Measurements from ENCODE around the gene PMM2. TPM values are rescaled to one million over a fixed set of nuclear protein-coding genes. Genes with fewer than 3 reads are reported as not detected.

The PMM2 gene
- total and polyA plus RNA-seq, 9 of the 15 experiments (the other 6 are each of a cell fraction or from before 2014, with no cell fraction given): 5.6 to 42.7 (median 25.9) TPM

GRCh38 chr16:8890549-8890921 is 92.9 kb downstream of the PMM2 start (continued):
- TF ChIP-seq CC2D1A (IDR thresholded peaks at IDR 0.05) (no peak), MAFG (tag; conservative IDR thresholded peaks at IDR 0.05) (no peak), CBX8 (IDR thresholded peaks at IDR 0.05; ENCODE audit: borderline replicate concordance, extremely low read depth, low read depth, low read length, poor library complexity, severe bottlenecking) (no peak), PCBP2 (IDR thresholded peaks at IDR 0.05; ENCODE audit: low read depth, low read length, poor library complexity, severe bottlenecking) (no peak), HNRNPLL (IDR thresholded peaks at IDR 0.05; ENCODE audit: low read depth, low read length, poor library complexity, severe bottlenecking) (no peak), ZNF140 (CRISPR knock-in tag; IDR thresholded peaks at IDR 0.05) (no peak), ZNF175 (CRISPR knock-in tag; IDR thresholded peaks at IDR 0.05; ENCODE audit: low read depth) (no peak), MEF2A (IDR thresholded peaks at IDR 0.05; ENCODE audit: control insufficient read depth, low read depth, low read length) (no peak), STAG1 (CRISPR knock-in tag; IDR thresholded peaks at IDR 0.05; ENCODE audit: borderline replicate concordance) (no peak), ATF1 (CRISPR knock-in tag; IDR thresholded peaks at IDR 0.05) (no peak), ATF1 (tag; IDR thresholded peaks at IDR 0.05) (no peak)

DNA sequence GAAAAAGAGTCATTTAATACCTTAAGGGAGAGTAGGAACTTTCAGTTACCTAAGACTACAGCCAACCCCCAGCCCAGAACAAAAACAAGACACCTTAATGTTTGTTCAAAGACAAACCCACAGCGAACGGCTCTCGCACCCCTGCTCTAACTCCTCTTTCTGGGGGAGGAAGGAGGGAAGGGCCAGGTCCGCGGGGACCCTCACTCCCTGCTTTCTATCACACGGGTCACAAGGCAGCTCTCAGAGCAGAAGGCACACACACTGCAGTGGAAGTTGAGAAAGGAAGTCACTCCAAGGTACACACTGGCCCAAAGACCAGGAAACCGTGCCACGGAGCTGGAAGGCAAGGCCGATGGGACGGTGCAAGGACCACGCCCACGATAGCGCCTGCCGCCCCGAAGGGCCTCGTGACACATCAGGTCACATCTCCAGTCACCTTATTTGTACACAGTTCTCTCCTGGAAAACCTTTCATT is 94.5 kb downstream of the PMM2 start:
- WGBS (ENCODE audit: insufficient coverage, low coverage, missing lambda C conversion rate): 94% methylated on average over 13 of the region's 16 CpGs
- intact Hi-C loops (cut with micrococcal nuclease) (no loop called here), in situ Hi-C loops (cut with MboI) (no loop called here)
- H3K4me3 ChIP-seq: no peak overlapping the region
- H3K4me2 ChIP-seq (ENCODE audit: insufficient read depth, low read length): no peak overlapping the region
- ChIA-PET CTCF (ENCODE audit: low intra/inter-chr PET ratio) (no interaction called here), POLR2A (interaction anchor here (1.1 kb wide), 1 partner anchor 16 kb away, joined by 3 read pairs; no protein-coding TSS in a partner anchor)
- H3K27ac ChIP-seq (ENCODE audit: extremely low read depth, low read depth, low read length): no peak overlapping the region
- no peaks in the 10 kb centered on the region for H3K79me2 ChIP-seq (ENCODE audit: control insufficient read depth, insufficient read depth, low read length)
- no peaks in the 10 kb centered on the region for H3K27me3 ChIP-seq (ENCODE audit: control insufficient read depth in 2 of 2, insufficient read depth in 2 of 2, low read length in 2 of 2)
- BruUV-seq (replicated peaks): no TSS peak
- H3K9ac ChIP-seq (ENCODE audit: insufficient read depth in 1 of 2, low read depth in 2 of 2, low read length in 2 of 2): no peak overlapping the region
- H3K4me1 ChIP-seq (replicated peaks in 1 of 2; ENCODE audit: control insufficient read depth in 2 of 2, insufficient read depth in 2 of 2, low read length in 2 of 2): peaks cover 0 to 22% of the 10 kb centered on the region in 2 experiments; a peak in 3 of 5 replicates
- H3K9me1 ChIP-seq (ENCODE audit: control insufficient read depth, insufficient read depth, low read length): peaks cover 4% of the 10 kb centered on the region
- no peak overlapping the region for H2AFZ ChIP-seq (ENCODE audit: low read depth, low read length)
- peaks cover 10% of the 10 kb centered on the region; the same call in 1 of the 2 replicates for H4K20me1 ChIP-seq (replicated peaks; ENCODE audit: control insufficient read depth, insufficient read depth, low read length)
- peaks cover 78% of the 10 kb centered on the region; the same call in 2 of the 3 replicates for H3K36me3 ChIP-seq (ENCODE audit: control insufficient read depth, insufficient read depth, low read length)
- DNase-seq (ENCODE audit: extremely low read depth in 1 of 4, low spot score in 3 of 4) (no peak), FAIRE-seq (no peak), ATAC-seq (no peak)
- H3K9me3 ChIP-seq (replicated peaks; ENCODE audit: control insufficient read depth, insufficient read depth, low read depth, low read length): no peaks in the 10 kb centered on the region
- TF ChIP-seq BCL6 (CRISPR knock-in tag; IDR thresholded peaks at IDR 0.05) (no peak), SMARCA5 (IDR thresholded peaks at IDR 0.05) (no peak), ETV1 (tag; conservative IDR thresholded peaks at IDR 0.05; ENCODE audit: low read depth) (no peak), ZNF124 (CRISPR knock-in tag; IDR thresholded peaks at IDR 0.05) (no peak), HDAC8 (tag; IDR thresholded peaks at IDR 0.05) (no peak), KDM2B (CRISPR knock-in tag; IDR thresholded peaks at IDR 0.05) (no peak), PHF20 (IDR thresholded peaks at IDR 0.05; ENCODE audit: partially characterized antibody) (no peak)
- TF ChIP-seq, protein P1, sequence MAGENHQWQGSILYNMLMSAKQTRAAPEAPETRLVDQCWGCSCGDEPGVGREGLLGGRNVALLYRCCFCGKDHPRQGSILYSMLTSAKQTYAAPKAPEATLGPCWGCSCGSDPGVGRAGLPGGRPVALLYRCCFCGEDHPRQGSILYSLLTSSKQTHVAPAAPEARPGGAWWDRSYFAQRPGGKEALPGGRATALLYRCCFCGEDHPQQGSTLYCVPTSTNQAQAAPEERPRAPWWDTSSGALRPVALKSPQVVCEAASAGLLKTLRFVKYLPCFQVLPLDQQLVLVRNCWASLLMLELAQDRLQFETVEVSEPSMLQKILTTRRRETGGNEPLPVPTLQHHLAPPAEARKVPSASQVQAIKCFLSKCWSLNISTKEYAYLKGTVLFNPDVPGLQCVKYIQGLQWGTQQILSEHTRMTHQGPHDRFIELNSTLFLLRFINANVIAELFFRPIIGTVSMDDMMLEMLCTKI (IDR thresholded peaks at IDR 0.05; ENCODE audit: partially characterized antibody): no peak

Data from K562 (cell line).